ENCODE data around the gene NOC3L.

- TF ChIP-seq ZFP30 (CRISPR knock-in tag; IDR thresholded peaks at IDR 0.05) (no peak), RARB (CRISPR knock-in tag; IDR thresholded peaks at IDR 0.05) (no peak), ZNF70 (CRISPR knock-in tag; IDR thresholded peaks at IDR 0.05) (no peak), ZFP3 (CRISPR knock-in tag; IDR thresholded peaks at IDR 0.05) (no peak), ISL1 (CRISPR knock-in tag; IDR thresholded peaks at IDR 0.05) (no peak), ESRRG (CRISPR knock-in tag; IDR thresholded peaks at IDR 0.05) (no peak), GLIS3 (CRISPR knock-in tag; IDR thresholded peaks at IDR 0.05) (no peak), ARNTL (CRISPR knock-in tag; IDR thresholded peaks at IDR 0.05; ENCODE audit: borderline replicate concordance, low read depth) (no peak), TOX (CRISPR knock-in tag; IDR thresholded peaks at IDR 0.05; ENCODE audit: borderline replicate concordance) (no peak), BACH2 (CRISPR knock-in tag; IDR thresholded peaks at IDR 0.05; ENCODE audit: borderline replicate concordance) (no peak)
- TF ChIP-seq, protein P1, sequence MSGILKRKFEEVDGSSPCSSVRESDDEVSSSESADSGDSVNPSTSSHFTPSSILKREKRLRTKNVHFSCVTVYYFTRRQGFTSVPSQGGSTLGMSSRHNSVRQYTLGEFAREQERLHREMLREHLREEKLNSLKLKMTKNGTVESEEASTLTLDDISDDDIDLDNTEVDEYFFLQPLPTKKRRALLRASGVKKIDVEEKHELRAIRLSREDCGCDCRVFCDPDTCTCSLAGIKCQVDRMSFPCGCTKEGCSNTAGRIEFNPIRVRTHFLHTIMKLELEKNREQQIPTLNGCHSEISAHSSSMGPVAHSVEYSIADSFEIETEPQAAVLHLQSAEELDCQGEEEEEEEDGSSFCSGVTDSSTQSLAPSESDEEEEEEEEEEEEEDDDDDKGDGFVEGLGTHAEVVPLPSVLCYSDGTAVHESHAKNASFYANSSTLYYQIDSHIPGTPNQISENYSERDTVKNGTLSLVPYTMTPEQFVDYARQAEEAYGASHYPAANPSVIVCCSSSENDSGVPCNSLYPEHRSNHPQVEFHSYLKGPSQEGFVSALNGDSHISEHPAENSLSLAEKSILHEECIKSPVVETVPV (CRISPR knock-in tag; IDR thresholded peaks at IDR 0.05): no peak
- TF ChIP-seq, protein P2, sequence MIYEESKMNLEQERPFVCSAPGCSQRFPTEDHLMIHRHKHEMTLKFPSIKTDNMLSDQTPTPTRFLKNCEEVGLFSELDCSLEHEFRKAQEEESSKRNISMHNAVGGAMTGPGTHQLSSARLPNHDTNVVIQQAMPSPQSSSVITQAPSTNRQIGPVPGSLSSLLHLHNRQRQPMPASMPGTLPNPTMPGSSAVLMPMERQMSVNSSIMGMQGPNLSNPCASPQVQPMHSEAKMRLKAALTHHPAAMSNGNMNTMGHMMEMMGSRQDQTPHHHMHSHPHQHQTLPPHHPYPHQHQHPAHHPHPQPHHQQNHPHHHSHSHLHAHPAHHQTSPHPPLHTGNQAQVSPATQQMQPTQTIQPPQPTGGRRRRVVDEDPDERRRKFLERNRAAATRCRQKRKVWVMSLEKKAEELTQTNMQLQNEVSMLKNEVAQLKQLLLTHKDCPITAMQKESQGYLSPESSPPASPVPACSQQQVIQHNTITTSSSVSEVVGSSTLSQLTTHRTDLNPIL (CRISPR knock-in tag; IDR thresholded peaks at IDR 0.05; ENCODE audit: low read depth): no peak
- TF ChIP-seq, protein P3, sequence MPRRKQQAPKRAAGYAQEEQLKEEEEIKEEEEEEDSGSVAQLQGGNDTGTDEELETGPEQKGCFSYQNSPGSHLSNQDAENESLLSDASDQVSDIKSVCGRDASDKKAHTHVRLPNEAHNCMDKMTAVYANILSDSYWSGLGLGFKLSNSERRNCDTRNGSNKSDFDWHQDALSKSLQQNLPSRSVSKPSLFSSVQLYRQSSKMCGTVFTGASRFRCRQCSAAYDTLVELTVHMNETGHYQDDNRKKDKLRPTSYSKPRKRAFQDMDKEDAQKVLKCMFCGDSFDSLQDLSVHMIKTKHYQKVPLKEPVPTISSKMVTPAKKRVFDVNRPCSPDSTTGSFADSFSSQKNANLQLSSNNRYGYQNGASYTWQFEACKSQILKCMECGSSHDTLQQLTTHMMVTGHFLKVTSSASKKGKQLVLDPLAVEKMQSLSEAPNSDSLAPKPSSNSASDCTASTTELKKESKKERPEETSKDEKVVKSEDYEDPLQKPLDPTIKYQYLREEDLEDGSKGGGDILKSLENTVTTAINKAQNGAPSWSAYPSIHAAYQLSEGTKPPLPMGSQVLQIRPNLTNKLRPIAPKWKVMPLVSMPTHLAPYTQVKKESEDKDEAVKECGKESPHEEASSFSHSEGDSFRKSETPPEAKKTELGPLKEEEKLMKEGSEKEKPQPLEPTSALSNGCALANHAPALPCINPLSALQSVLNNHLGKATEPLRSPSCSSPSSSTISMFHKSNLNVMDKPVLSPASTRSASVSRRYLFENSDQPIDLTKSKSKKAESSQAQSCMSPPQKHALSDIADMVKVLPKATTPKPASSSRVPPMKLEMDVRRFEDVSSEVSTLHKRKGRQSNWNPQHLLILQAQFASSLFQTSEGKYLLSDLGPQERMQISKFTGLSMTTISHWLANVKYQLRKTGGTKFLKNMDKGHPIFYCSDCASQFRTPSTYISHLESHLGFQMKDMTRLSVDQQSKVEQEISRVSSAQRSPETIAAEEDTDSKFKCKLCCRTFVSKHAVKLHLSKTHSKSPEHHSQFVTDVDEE (CRISPR knock-in tag; IDR thresholded peaks at IDR 0.05): no peak
Observed at GRCh38 chr10:94383530-94383929, 20.8 kb upstream of the NOC3L start.

All from SK-N-SH treated with all-trans-retinoic acid at 6 μM for 48 hours (cell line).